Activated T-helper 1 cell treated with anti-CD3 and anti-CD28 coated beads, Interleukin-12 subunit alpha, Interleukin-12 subunit beta, Interleukin-2, Interleukin-4 antibody, amounts not matched to agents 30 ng/mL and 10 ng/mL and 1 ng/mL, durations not matched to agents 14 hours and 24 hours and 36 hours (primary cell): ENCODE measurements around the gene ACBD6. TPM values are rescaled to one million over a fixed set of nuclear protein-coding genes. Genes with fewer than 3 reads are reported as not detected.

Experiments
- DNase-seq: peaks from one replicate; pipeline ENCODE4 v3.0.0; 2021; ENCODE audit warnings: low spot score
- H3K27ac Mint-ChIP-seq: one replicate; pipeline ENCODE4 v1.8.0; 2021; ENCODE audit warnings: mild to moderate bottlenecking, mixed read lengths
- H3K27me3 Mint-ChIP-seq: one replicate; pipeline ENCODE4 v1.8.0; 2022; ENCODE audit warnings: mild to moderate bottlenecking, moderate library complexity, mixed read lengths; ENCODE audit not compliant: insufficient read depth
- H3K36me3 Mint-ChIP-seq: one replicate; pipeline ENCODE4 v1.8.0; 2021; ENCODE audit warnings: low read depth, mixed read lengths
- H3K4me1 Mint-ChIP-seq: one replicate; pipeline ENCODE4 v1.8.0; 2021; ENCODE audit warnings: low read depth, mixed read lengths
- H3K4me3 Mint-ChIP-seq: one replicate; pipeline ENCODE4 v1.8.0; 2021; ENCODE audit warnings: mild to moderate bottlenecking, moderate library complexity, mixed read lengths
- H3K9me3 Mint-ChIP-seq: one replicate; pipeline ENCODE4 v1.8.0; 2021; ENCODE audit warnings: mixed read lengths
- intact Hi-C: fragments of 100-400 bp; cut with micrococcal nuclease; formaldehyde crosslinking; loops from one replicate; pipeline ENCODE4 v1.15.1; 2024
- total RNA-seq: library from RNA; stranded (reverse); gene quantifications from 2 replicates; pipeline ENCODE4 v1.2.3, GENCODE V29; 2022

ACBD6 gene
- total RNA-seq, 1 donor from 2014 or later = 49.4 TPM

- Mint-ChIP-seq H3K27ac (no peak overlapping the region), H3K36me3 (peaks cover 27% of the 10 kb centered on the region), H3K4me3 (no peak overlapping the region), H3K27me3 (no peaks in the 10 kb centered on the region), H3K9me3 (peaks cover 60% of the 10 kb centered on the region), H3K4me1 (peaks cover 28% of the 10 kb centered on the region)
- no peak for DNase-seq
- intact Hi-C loops = no loop called here
These were observed 117.9 kb downstream of the ACBD6 start for GRCh38 chr1:180384286-180385005.

- peaks cover 73% of the 10 kb centered on the region for H3K9me3 Mint-ChIP-seq
- H3K4me1 Mint-ChIP-seq = peaks cover 28% of the 10 kb centered on the region
These were observed 119.9 kb downstream of the ACBD6 start for GRCh38 chr1:180382326-180383115.

GRCh38 chr1:180381184-180381580, 121.2 kb downstream of the ACBD6 start:
- Mint-ChIP-seq H3K9me3 (peaks cover 76% of the 10 kb centered on the region), H3K4me1 (peaks cover 15% of the 10 kb centered on the region), H3K36me3 (peaks cover 26% of the 10 kb centered on the region), H3K4me3 (no peak overlapping the region), H3K27me3 (no peaks in the 10 kb centered on the region), H3K27ac (no peak overlapping the region)
- DNase-seq = no peak
- intact Hi-C loops = no loop called here

More at GRCh38 chr1:180382326-180383115, 119.9 kb downstream of the ACBD6 start:
- no peaks in the 10 kb centered on the region for H3K27me3 Mint-ChIP-seq
- intact Hi-C loops = no loop called here
- DNase-seq = no peak
- H3K27ac Mint-ChIP-seq = no peak overlapping the region
- no peak overlapping the region for H3K4me3 Mint-ChIP-seq
- H3K36me3 Mint-ChIP-seq = peaks cover 32% of the 10 kb centered on the region

- H3K27ac Mint-ChIP-seq = peak overlapping the region; percentile 49
- intact Hi-C loops = no loop called here
- H3K9me3 Mint-ChIP-seq = peaks cover 75% of the 10 kb centered on the region
- DNase-seq = no peak
- peaks cover 26% of the 10 kb centered on the region for H3K36me3 Mint-ChIP-seq
- H3K27me3 Mint-ChIP-seq = no peaks in the 10 kb centered on the region
- H3K4me3 Mint-ChIP-seq = no peak overlapping the region
- peaks cover 15% of the 10 kb centered on the region for H3K4me1 Mint-ChIP-seq
These were observed 121.9 kb downstream of the ACBD6 start for GRCh38 chr1:180380259-180381183.

GRCh38 chr1:180376800-180377199, 125.6 kb downstream of the ACBD6 start:
- intact Hi-C loops = no loop called here
- H3K4me1 Mint-ChIP-seq = peaks cover 15% of the 10 kb centered on the region

GRCh38 chr1:180376253-180376652, 126.1 kb downstream of the ACBD6 start:
- intact Hi-C loops = no loop called here
- no peak for DNase-seq
- Mint-ChIP-seq H3K27ac (no peak overlapping the region), H3K4me3 (no peak overlapping the region), H3K27me3 (no peaks in the 10 kb centered on the region), H3K36me3 (peaks cover 17% of the 10 kb centered on the region), H3K4me1 (peaks cover 15% of the 10 kb centered on the region), H3K9me3 (peaks cover 40% of the 10 kb centered on the region)

More at GRCh38 chr1:180376800-180377199, 125.6 kb downstream of the ACBD6 start:
- Mint-ChIP-seq H3K4me3 (no peak overlapping the region), H3K27me3 (no peaks in the 10 kb centered on the region), H3K27ac (no peak overlapping the region), H3K36me3 (peaks cover 17% of the 10 kb centered on the region), H3K9me3 (peaks cover 42% of the 10 kb centered on the region)
- DNase-seq = no peak

- Mint-ChIP-seq H3K4me3 (no peak overlapping the region), H3K36me3 (no peaks in the 10 kb centered on the region), H3K27ac (no peak overlapping the region), H3K27me3 (no peaks in the 10 kb centered on the region), H3K9me3 (peaks cover 9% of the 10 kb centered on the region), H3K4me1 (no peaks in the 10 kb centered on the region)
- intact Hi-C loops = no loop called here
- no peak for DNase-seq
These were observed 129.6 kb downstream of the ACBD6 start for GRCh38 chr1:180372728-180373127.

GRCh38 chr1:180370597-180370996, 131.8 kb downstream of the ACBD6 start:
- Mint-ChIP-seq H3K9me3 (no peaks in the 10 kb centered on the region), H3K27ac (no peak overlapping the region), H3K4me3 (no peak overlapping the region), H3K36me3 (no peaks in the 10 kb centered on the region), H3K27me3 (no peaks in the 10 kb centered on the region), H3K4me1 (no peaks in the 10 kb centered on the region)
- intact Hi-C loops = no loop called here
- no peak for DNase-seq

GRCh38 chr1:180370188-180370587, 132.2 kb downstream of the ACBD6 start:
- intact Hi-C loops = no loop called here
- H3K4me3 Mint-ChIP-seq = no peak overlapping the region

GRCh38 chr1:180369061-180369460, 133.3 kb downstream of the ACBD6 start:
- no peak overlapping the region for H3K4me3 Mint-ChIP-seq
- no peak for DNase-seq
- no peaks in the 10 kb centered on the region for H3K4me1 Mint-ChIP-seq
- no peaks in the 10 kb centered on the region for H3K27me3 Mint-ChIP-seq
- intact Hi-C loops = no loop called here
- H3K9me3 Mint-ChIP-seq = no peaks in the 10 kb centered on the region
- H3K36me3 Mint-ChIP-seq = no peaks in the 10 kb centered on the region
- no peak overlapping the region for H3K27ac Mint-ChIP-seq

More at GRCh38 chr1:180370188-180370587, 132.2 kb downstream of the ACBD6 start:
- H3K4me1 Mint-ChIP-seq = no peaks in the 10 kb centered on the region
- no peaks in the 10 kb centered on the region for H3K36me3 Mint-ChIP-seq
- no peak for DNase-seq
- H3K9me3 Mint-ChIP-seq = no peaks in the 10 kb centered on the region
- no peak overlapping the region for H3K27ac Mint-ChIP-seq
- H3K27me3 Mint-ChIP-seq = no peaks in the 10 kb centered on the region

GRCh38 chr1:180366371-180367068, 135.9 kb downstream of the ACBD6 start:
- Mint-ChIP-seq H3K36me3 (no peaks in the 10 kb centered on the region), H3K9me3 (no peaks in the 10 kb centered on the region), H3K27me3 (no peaks in the 10 kb centered on the region), H3K27ac (no peak overlapping the region), H3K4me3 (no peak overlapping the region), H3K4me1 (no peaks in the 10 kb centered on the region)
- DNase-seq = no peak
- intact Hi-C loops = no loop called here

GRCh38 chr1:180365039-180365438, 137.3 kb downstream of the ACBD6 start:
- Mint-ChIP-seq H3K27me3 (no peaks in the 10 kb centered on the region), H3K4me3 (no peak overlapping the region), H3K9me3 (no peaks in the 10 kb centered on the region), H3K27ac (no peak overlapping the region), H3K36me3 (no peaks in the 10 kb centered on the region), H3K4me1 (no peaks in the 10 kb centered on the region)
- intact Hi-C loops = loop anchor here (1.0 kb wide), 2 partner anchors 51 to 117 kb away; no protein-coding TSS in a partner anchor
- DNase-seq = no peak
